LNCAP (cell line): Measurements from ENCODE around the gene BCAP29.

Source experiments
- CTCF ChIP-seq: fragments of 450-650 bp; IDR thresholded peaks from 2 replicates; pipeline ENCODE4 v1.5.1; 2017; ENCODE audit warnings: mild to moderate bottlenecking

Gene BCAP29, protein sequence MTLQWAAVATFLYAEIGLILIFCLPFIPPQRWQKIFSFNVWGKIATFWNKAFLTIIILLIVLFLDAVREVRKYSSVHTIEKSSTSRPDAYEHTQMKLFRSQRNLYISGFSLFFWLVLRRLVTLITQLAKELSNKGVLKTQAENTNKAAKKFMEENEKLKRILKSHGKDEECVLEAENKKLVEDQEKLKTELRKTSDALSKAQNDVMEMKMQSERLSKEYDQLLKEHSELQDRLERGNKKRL

DNA sequence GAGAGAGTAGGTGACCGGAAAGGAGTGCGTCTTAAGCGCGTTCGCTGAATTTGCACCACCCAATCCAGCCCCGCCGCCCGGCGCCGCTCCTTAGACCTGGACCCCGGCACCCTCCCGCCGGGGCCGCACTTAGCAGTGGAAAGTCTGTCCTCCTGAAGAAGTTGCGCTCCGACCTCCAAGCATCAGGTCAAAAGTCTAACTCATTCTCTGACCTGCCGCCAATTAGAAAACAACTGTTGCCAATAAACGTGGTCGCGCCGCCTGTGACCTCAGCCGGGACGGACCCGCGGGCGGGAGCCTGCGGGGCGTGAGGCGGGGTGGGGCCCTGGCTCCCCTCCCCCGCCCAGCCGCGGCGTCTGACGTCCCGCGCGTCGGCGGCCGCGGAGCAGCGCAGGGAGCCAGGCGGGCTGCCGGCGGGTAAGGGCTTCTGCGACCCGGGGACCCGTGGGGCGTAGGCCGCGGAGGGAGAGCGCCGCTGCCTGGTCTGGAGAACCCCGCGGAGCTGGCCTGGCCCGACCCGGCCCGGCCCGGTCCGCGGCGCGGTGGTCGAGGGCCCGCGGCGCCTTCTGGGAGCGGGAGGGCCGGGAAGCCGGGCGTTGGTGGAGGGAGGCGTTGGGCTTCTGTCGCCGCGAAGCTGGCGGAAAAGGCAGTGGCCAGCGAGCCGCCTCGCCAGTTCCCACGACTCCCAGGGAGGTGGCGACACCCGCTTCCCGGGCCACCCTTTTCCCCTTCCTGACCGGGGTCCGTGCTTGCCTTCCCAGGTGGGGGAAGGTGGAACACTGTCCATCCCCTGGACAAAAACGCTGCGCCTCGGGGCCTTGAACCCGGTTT is at the start of gene BCAP29:
Gene BCAP29, plus strand, starts transcription at position 362 of the 831 bp plus-strand sequence. CDS start 527 bp downstream, outside the sequence.
- TF ChIP-seq CTCF = peak; percentile 44

DNA sequence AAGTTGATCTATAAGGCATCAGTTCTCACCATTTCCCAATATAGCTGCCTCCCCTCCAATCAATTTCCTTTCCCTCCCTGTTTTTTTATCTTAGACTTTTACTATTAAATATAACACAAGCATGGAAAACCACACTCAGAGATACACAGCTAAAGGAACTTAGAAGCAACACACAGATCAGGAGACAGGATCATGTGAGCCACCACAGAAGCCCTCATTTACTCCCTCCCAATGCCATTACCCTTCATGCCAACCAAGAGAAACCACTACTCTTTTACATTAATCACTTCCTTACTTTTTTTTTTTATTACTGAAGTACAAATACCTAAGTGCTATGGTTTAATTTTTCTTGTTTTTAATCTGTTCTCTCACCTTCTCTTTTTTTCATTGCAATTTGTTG is 49.3 kb upstream of the BCAP29 start:
- TF ChIP-seq CTCF = no peak

DNA sequence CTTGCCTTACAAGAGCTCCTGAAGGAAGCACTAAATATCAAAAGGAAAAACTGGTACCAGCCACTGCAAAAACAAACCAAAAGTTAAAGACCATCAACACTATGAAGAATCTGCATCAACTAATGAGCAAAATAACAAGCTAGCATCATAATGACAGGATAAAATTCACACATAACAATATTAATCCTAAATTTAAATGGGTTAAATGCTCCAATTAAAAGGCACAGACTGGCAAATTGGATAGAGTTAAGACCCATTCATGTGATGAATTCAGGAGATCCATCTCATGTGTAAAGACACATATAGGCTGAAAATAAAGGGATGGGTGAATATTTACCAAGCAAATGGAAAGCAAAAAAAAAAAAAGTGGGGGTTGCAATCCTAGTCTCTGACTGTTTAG is 45.9 kb upstream of the BCAP29 start:
- no peak for TF ChIP-seq CTCF

DNA sequence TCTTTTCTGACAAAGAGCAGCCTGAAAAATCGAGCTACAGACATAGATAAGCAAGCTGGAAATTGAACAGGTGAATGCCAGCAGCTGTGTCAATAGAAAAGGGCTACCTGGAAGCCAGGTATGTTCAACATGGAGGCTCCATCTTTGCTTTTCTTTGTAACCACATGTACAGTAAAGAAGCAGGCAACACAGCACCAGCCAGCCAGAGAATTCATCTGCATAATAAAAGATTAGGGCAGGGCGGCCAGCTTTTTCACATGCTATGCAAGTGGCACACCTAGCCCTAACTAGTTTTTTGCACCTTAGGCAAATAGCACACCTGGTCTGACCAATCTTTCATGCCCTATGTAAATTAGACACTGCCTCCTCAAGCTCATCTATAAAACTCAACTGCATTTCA is 42.0 kb upstream of the BCAP29 start:
- TF ChIP-seq CTCF = no peak

DNA sequence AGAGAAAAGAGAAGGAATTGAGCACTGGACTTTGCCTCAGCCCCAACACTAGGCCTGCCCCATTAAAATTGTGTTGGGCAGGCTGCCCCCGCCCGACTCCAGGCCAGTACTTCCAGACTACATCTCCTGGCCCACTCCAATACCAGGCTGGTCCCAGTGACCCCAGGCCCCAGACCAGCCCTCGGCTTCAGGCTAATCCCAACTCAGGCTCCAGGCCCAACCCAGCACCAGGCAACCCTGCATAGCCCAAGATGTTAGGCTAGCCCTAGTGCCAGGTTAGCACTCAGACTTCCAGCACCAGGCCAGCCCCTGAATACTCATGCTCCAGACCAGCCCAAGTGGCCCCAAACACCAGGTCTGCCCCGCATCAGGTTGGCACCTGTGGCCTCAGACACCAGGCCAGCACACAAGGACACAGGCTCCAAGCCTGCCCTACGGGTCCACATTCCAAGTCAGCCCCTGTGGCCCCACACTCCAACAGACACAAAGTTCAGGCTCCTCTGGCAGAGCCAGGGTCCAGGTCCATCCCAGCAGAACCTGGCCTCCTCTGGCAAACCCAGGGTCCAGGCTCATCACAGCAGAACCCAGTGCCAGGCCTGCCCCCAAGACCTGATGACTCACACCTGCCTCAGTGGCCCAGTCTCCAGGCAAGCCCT is 36.6 kb upstream of the BCAP29 start:
- TF ChIP-seq CTCF = no peak

DNA sequence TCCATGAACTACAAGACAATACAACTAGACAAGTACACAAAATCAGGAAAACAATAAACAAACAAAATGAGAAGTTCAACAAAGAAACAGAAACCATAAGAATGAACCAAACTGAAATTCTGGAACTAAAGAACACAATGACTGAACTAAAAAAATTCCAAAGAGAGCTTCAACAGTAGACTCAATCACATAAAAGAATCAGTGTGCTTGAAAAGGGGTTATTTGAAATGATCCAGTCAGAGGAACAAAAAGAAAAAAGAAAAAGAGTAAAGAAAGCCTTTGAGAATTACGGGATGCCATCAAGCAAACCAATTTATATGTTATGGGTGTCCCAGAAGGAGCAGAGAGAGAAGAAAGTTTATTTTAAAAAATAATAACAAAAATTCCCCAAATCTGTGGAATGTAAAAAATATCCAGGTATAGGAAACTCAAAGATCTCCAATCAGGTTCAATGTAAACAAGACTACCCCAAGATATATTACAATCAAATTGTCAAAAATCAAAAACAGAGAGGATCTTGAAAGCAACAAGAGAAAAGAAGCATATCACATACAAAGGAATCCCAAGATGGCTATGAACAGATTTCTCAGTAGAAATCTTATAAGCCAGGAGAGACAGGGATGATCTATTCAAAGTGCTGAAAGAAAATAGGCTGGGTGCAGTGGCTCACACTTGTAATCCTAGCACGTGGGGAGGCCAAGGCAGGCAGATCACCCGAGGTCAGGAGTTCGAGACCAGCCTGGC is 35.0 kb upstream of the BCAP29 start:
- no peak for TF ChIP-seq CTCF

- no peak for TF ChIP-seq CTCF
Measured at GRCh38 chr7:107551936-107552335, 28.1 kb upstream of the BCAP29 start.
